Spleen (tissue), 13 donors: ENCODE measurements around the gene CHID1. TPM values are rescaled to one million over a fixed set of nuclear protein-coding genes. Genes with fewer than 3 reads are reported as not detected.

Source experiments
- DNase-seq: peaks from one replicate; pipeline ENCODE4 v3.0.0-alpha.2; 2020
- H3K27ac ChIP-seq, 8 donors: fragments of 200-600 bp; sonication (generic) in 7 of 8; 1 replicate in 4 of 8; 2 replicates in 4 of 8; pipeline versions ENCODE4 v1.5.0 to v1.8.0; 2016 to 2021; ENCODE audit warnings: inconsistent platforms in 4 of 8, mild to moderate bottlenecking in 4 of 8, moderate library complexity in 1 of 8
- H3K27me3 ChIP-seq, 7 donors: fragments of 200-600 bp; sonication (generic) in 6 of 7; replicated peaks in 1 of 7; 1 replicate in 4 of 7; 2 replicates in 3 of 7; pipeline versions ENCODE4 v1.5.0 to v1.8.0; 2016 to 2021; ENCODE audit warnings: inconsistent platforms in 3 of 7, mild to moderate bottlenecking in 1 of 7
- H3K36me3 ChIP-seq, 6 donors: fragments of 200-600 bp; sonication (generic) in 5 of 6; 1 replicate in 4 of 6; 2 replicates in 2 of 6; pipeline versions ENCODE4 v1.5.0 to v1.8.0; 2016 to 2021; ENCODE audit warnings: inconsistent platforms in 2 of 6
- H3K4me1 ChIP-seq, 6 donors: fragments of 200-600 bp; sonication (generic) in 5 of 6; 1 replicate in 3 of 6; 2 replicates in 3 of 6; pipeline versions ENCODE4 v1.5.0 to v1.8.0; 2016 to 2021; ENCODE audit warnings: inconsistent platforms in 3 of 6
- H3K4me3 ChIP-seq, 8 donors: fragments of 200-600 bp; sonication (generic) in 7 of 8; 1 replicate in 4 of 8; 2 replicates in 4 of 8; pipeline versions ENCODE4 v1.5.0 to v1.8.0; 2016 to 2021; ENCODE audit warnings: inconsistent platforms in 4 of 8, mild to moderate bottlenecking in 4 of 8, moderate library complexity in 2 of 8
- H3K9me3 ChIP-seq, 8 donors: fragments of 200-600 bp; sonication (generic) in 7 of 8; 1 replicate in 4 of 8; 2 replicates in 4 of 8; pipeline versions ENCODE4 v1.5.0 to v1.8.0; 2016 to 2021; ENCODE audit warnings: inconsistent platforms in 4 of 8
- CTCF ChIP-seq, 11 experiments: fragments of 200-600 bp in 7 of 11; fragments of 450-650 bp in 4 of 11; sonication (generic) in 4 of 11; IDR thresholded peaks in 8 of 11; conservative IDR thresholded peaks in 3 of 11; 1 replicate in 7 of 11; 2 replicates in 4 of 11; pipeline versions ENCODE4 v1.4.0 to v1.8.0; 2016 to 2021; ENCODE audit warnings: antibody characterized with exemption in 11 of 11, inconsistent platforms in 4 of 11, mild to moderate bottlenecking in 1 of 11
- POLR2A ChIP-seq, 3 donors: fragments of 450-650 bp; IDR thresholded peaks; one replicate each; pipeline ENCODE4 v1.5.1; 2017; ENCODE audit warnings: antibody characterized with exemption in 3 of 3, mild to moderate bottlenecking in 1 of 3
- POLR2AphosphoS5 ChIP-seq, 3 donors: sonication (generic); formaldehyde crosslinking; IDR thresholded peaks; one replicate each; pipeline ENCODE4 v1.5.1; 2017; ENCODE audit warnings: antibody characterized with exemption in 3 of 3
- WGBS, 5 donors: extraction: QIAGEN DNeasy Blood & Tissue Kit in 3 of 5; methylation state at CpG; one replicate each; pipeline versions ENCODE4 v1.1.5 to v1.1.7; 2013 to 2018; 5-methylcytosine and 5-hydroxymethylcytosine counted together
- intact Hi-C: fragments of 100-400 bp; cut with DNase I; formaldehyde crosslinking; loops from one replicate; pipeline ENCODE4 v1.15.0; 2023; ENCODE audit warnings: low total_unique reads
- long read RNA-seq, 2 donors: transcript quantifications; one replicate each; lab custom pipeline, GENCODE V29; 2026
- polyA plus RNA-seq, 3 donors: library from polyadenylated mRNA; stranded (reverse); fragments of 200-250 nt; gene quantifications; one replicate each; pipeline ENCODE4 v1.2.1, GENCODE V29; 2013
- total RNA-seq, 7 donors: library from RNA; depleted of rRNA in 3 of 7; stranded (reverse); fragments of >200 nt in 3 of 7; fragmentation: NEBNext Ultra II Directional in 4 of 7; extraction: Animal tissue kit (Norgen Biotek cat#: 25700) in 4 of 7; gene quantifications; one replicate each; pipeline versions ENCODE4 v1.1.0 to v1.2.1, GENCODE V29; 2016 to 2021
- donor health status: healthy with polysubstance abuse.
- donor health status: DM: no; HTN: no; CAD: no; lungs with moderate emphysema.
- donor health status: DM: no; HTN: no; CAD: no.
- donor health status: Bipolar disorder and iron deficiency.
- donor health status: healthy.
- donor health status: DM: no; HTN: no; CAD: no.
- donor health status: DM: yes; HTN: yes; CAD: no.

Gene CHID1
- total RNA-seq (100 to 1,000 TPM in 6 of 7 donors, 10 to 100 TPM in 1; 82.2 to 218 (median 121) TPM), polyA plus RNA-seq (10 to 100 TPM; 37.2 to 63.2 (median 39.3) TPM)
- long read RNA-seq, donor 1, transcript CHID1-201 (13 exons, 3,374 nt): major isoform, 8 of 33 reads
- long read RNA-seq, donor 1, partial matches to known transcripts: 17 of 33 reads
- long read RNA-seq, donor 1, other reads (novel, unspliced or antisense): 0 of 33 reads
- long read RNA-seq, donor 2, transcript CHID1-201 (13 exons, 3,374 nt): major isoform, 12 of 24 reads
- long read RNA-seq, donor 2, partial matches to known transcripts: 7 of 24 reads
- long read RNA-seq, donor 2, other reads (novel, unspliced or antisense): 0 of 24 reads

DNA sequence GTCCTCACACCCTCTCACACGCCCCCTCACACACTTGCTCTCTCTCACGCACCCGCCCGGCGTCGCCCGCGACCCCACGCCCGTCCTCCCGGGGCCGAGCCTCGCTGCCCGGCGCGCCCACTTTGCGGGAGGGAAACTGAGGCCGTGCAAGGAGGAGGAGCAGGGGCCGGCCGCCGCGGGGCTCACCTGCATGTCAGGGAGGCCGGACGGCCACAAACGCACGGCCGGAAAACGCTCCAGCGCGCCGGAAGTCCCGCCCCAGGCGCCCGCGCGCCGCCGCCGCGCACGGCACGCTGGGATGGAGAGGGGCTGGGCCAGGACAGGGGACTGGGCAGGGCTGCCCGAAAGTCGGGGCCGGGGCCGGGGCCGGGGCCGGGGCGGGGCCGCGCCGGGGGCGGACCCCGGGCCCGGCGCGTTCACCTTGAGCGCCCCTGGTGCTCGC, at the start of gene CHID1:
CHID1 (minus strand) TSS at position 222 of the 442 bp plus-strand sequence. CDS start 5,994 bp downstream, outside the sequence.
- H3K4me1 ChIP-seq: peaks cover 5 to 69% (median 38%) of the 10 kb centered on the region in 6 donors
- DNase-seq: peak; percentile 97
- intact Hi-C loops: no loop called here
- TF ChIP-seq POLR2AphosphoS5 (IDR thresholded peaks at IDR 0.05): peak; percentile 84 to 87 (median 85)
- TF ChIP-seq POLR2A (IDR thresholded peaks at IDR 0.05): no peak
- peak in 1 of 11 experiments; percentile 3 for TF ChIP-seq CTCF (IDR thresholded peaks at IDR 0.05 in 8 of 11, conservative IDR thresholded peaks at IDR 0.05 in 3 of 11)
- no peaks in the 10 kb centered on the region for H3K9me3 ChIP-seq
- peaks cover 0 to 36% (median 0%) of the 10 kb centered on the region in 6 donors for H3K36me3 ChIP-seq
- peak within 1 kb of the TSS; percentile 88 to 97 (median 93) for H3K27ac ChIP-seq
- H3K4me3 ChIP-seq: peak within 1 kb of the TSS; percentile 78 to 98 (median 86)
- 0 to 2% (median 1%) methylated on average over 23 to 59 of the region's 59 CpGs for WGBS, 5 donors
- no peaks in the 10 kb centered on the region for H3K27me3 ChIP-seq

DNA sequence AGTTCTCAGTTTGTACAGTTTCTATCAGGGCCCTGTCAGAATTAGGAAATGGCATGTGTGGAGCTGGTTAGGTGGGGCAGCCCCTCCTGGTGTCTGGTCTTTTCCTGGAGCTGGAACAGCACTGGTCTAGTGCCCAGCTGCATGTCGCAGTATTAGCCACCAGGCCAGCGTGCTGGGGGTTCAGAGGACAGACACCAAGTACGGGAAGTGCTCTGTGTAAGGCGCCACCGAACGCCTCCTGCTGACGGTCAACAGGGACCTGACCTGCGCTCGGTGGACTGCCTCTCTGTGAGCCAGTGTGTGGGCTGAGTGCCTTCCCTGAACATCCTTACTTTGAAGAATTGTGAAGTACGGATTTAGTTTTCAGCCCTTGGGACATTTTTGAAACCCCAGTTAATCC, 49.0 kb upstream of the CHID1 start:
- TF ChIP-seq CTCF (IDR thresholded peaks at IDR 0.05 in 8 of 11, conservative IDR thresholded peaks at IDR 0.05 in 3 of 11): peak in 1 of 11 experiments; percentile 14
- TF ChIP-seq POLR2A (IDR thresholded peaks at IDR 0.05): no peak
- peak in 2 of 3 donors; percentile 36 to 58 for TF ChIP-seq POLR2AphosphoS5 (IDR thresholded peaks at IDR 0.05)
- Histone ChIP-seq H3K27ac (peak overlapping the region in 3 of 8 donors; percentile 14 to 36 (median 22)), H3K9me3 (no peaks in the 10 kb centered on the region), H3K36me3 (peaks cover 0 to 97% (median 31%) of the 10 kb centered on the region in 6 donors), H3K27me3 (no peaks in the 10 kb centered on the region), H3K4me1 (peaks cover 0 to 56% (median 20%) of the 10 kb centered on the region in 6 donors), H3K4me3 (no peak overlapping the region)
- no peak for DNase-seq
- 54 to 83% (median 82%) methylated on average over 7 to 10 of the region's 10 CpGs for WGBS, 5 donors
- intact Hi-C loops: no loop called here

GRCh38 chr11:959027-959426, 48.4 kb upstream of the CHID1 start:
- DNase-seq: no peak
- intact Hi-C loops: no loop called here
- Histone ChIP-seq H3K4me3 (no peak overlapping the region), H3K27ac (peak overlapping the region in 3 of 8 donors; percentile 14 to 36 (median 22)), H3K4me1 (peaks cover 0 to 61% (median 26%) of the 10 kb centered on the region in 6 donors), H3K36me3 (peaks cover 0 to 91% (median 28%) of the 10 kb centered on the region in 6 donors), H3K9me3 (no peaks in the 10 kb centered on the region), H3K27me3 (no peaks in the 10 kb centered on the region)
- TF ChIP-seq POLR2AphosphoS5 (IDR thresholded peaks at IDR 0.05): peak in 1 of 3 donors; percentile 29
- no peak for TF ChIP-seq CTCF (IDR thresholded peaks at IDR 0.05 in 8 of 11, conservative IDR thresholded peaks at IDR 0.05 in 3 of 11)
- TF ChIP-seq POLR2A (IDR thresholded peaks at IDR 0.05): no peak
- WGBS, 5 donors: 80 to 85% (median 82%) methylated on average over 14 of the region's 14 CpGs

DNA sequence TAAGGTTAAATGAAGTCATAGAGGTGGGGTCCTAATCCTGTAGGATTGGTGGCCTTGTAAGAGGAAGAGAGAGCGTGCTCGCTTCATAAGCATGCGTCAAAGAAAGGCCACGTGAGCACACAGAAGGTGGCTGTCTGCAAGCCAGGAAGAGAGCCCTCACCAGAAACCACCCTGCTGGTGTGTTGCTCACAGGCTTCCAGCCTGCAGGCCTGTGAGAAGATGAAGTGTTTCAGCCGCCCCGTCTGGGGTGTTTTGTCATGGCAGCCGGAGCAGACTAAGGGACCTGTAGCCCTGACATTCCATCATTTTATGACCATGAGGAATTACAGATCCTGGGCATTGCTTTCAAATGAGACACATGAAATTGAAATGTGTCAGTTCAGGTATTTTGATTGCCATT, 47.5 kb upstream of the CHID1 start:
- intact Hi-C loops: no loop called here
- Histone ChIP-seq H3K9me3 (no peaks in the 10 kb centered on the region), H3K27me3 (no peaks in the 10 kb centered on the region), H3K4me1 (peaks cover 0 to 71% (median 30%) of the 10 kb centered on the region in 6 donors), H3K4me3 (no peak overlapping the region), H3K36me3 (peaks cover 0 to 88% (median 25%) of the 10 kb centered on the region in 6 donors), H3K27ac (peak overlapping the region in 2 of 8 donors; percentile 22 to 36)
- 80 to 91% (median 87%) methylated on average over 7 of the region's 7 CpGs for WGBS, 5 donors
- no peak for DNase-seq
- TF ChIP-seq POLR2A (IDR thresholded peaks at IDR 0.05) (no peak), POLR2AphosphoS5 (IDR thresholded peaks at IDR 0.05) (no peak), CTCF (IDR thresholded peaks at IDR 0.05 in 8 of 11, conservative IDR thresholded peaks at IDR 0.05 in 3 of 11) (no peak)
